Prostate gland (tissue), 2 donors: Measurements from ENCODE around the gene INPP5K. TPM values are rescaled to one million over a fixed set of nuclear protein-coding genes. Genes with fewer than 3 reads are reported as not detected.
A peak's percentile ranks its signal among the peaks of the same experiment; 100 is the strongest.

Experiments
- DNase-seq: peaks from one replicate; pipeline ENCODE4 v3.0.0-alpha.2; 2019; ENCODE audit warnings: low spot score
- H3K27ac ChIP-seq, 2 donors: fragments of 200-600 bp; sonication (generic); 2 replicates each; pipeline ENCODE4 v1.5.1; 2017 to 2019
- H3K27me3 ChIP-seq: fragments of 200-600 bp; sonication (generic); replicated peaks from 2 replicates; pipeline ENCODE4 v1.5.1; 2019; ENCODE audit not compliant: insufficient read depth
- H3K36me3 ChIP-seq, 2 donors: fragments of 200-600 bp; sonication (generic); 1 replicate in 1 of 2; 2 replicates in 1 of 2; pipeline versions ENCODE4 v1.5.1 to v1.8.1; 2017 to 2019
- H3K4me1 ChIP-seq: fragments of 200-600 bp; sonication (generic); replicated peaks from 2 replicates; pipeline ENCODE4 v1.5.1; 2019
- H3K4me3 ChIP-seq, 2 donors: fragments of 200-600 bp; sonication (generic); 2 replicates each; pipeline ENCODE4 v1.5.1; 2017 to 2019
- H3K9me3 ChIP-seq: fragments of 200-600 bp; sonication (generic); 2 replicates; pipeline ENCODE4 v1.5.1; 2017
- POLR2A ChIP-seq: fragments of 450-650 bp; IDR thresholded peaks from one replicate; pipeline ENCODE4 v1.6.1; 2016; ENCODE audit warnings: antibody characterized with exemption, mild to moderate bottlenecking
- POLR2AphosphoS5 ChIP-seq: sonication (generic); formaldehyde crosslinking; IDR thresholded peaks from one replicate; pipeline ENCODE4 v1.6.1; 2017; ENCODE audit warnings: antibody characterized with exemption
- WGBS: methylation state at CpG from one replicate; pipeline ENCODE4 v1.1.5; 2018; 5-methylcytosine and 5-hydroxymethylcytosine counted together
- intact Hi-C: fragments of 100-400 bp; cut with DNase I; formaldehyde crosslinking; loops from one replicate; pipeline ENCODE4 v1.14.2; 2022
- total RNA-seq, 2 donors: library from RNA; depleted of rRNA; stranded (reverse); fragments of >200 nt; gene quantifications; one replicate each; pipeline ENCODE4 v1.1.0, GENCODE V29; 2016
- TF ChIP-seq, protein P1 (sequence below), 4 experiments: fragments of 200-600 bp in 2 of 4; fragments of 450-650 bp in 2 of 4; sonication (generic) in 2 of 4; IDR thresholded peaks; 1 replicate in 3 of 4; 2 replicates in 1 of 4; pipeline ENCODE4 v1.5.1; 2016 to 2019; ENCODE audit warnings: antibody characterized with exemption in 4 of 4, mild to moderate bottlenecking in 2 of 4, moderate library complexity in 2 of 4

The INPP5K gene
- total RNA-seq, 2 donors from 2014 or later = 82.7 to 87.4 TPM

DNA sequence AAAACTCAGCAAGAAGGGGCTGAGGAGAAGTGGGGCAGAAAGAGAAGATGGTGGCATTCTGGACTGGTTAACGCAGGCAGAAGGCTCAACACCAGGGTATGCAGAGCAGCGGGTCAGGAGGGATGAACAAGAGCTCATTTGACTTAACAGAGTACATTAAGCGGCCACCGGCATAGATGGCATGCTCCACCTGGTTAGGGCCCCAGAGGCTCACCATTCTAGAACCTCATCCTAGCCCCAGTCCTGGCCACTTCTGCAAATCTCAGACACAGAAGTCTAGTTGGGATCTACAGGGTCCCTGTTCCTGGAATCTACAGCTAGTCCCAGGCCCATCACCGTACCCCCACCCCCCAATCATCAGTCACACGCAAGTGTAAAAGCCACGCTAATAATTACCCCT lies 22.2 kb downstream of the INPP5K start:
- Histone ChIP-seq H3K4me1 (peaks cover 11% of the 10 kb centered on the region), H3K9me3 (no peaks in the 10 kb centered on the region), H3K27me3 (no peaks in the 10 kb centered on the region), H3K36me3 (no peaks in the 10 kb centered on the region), H3K4me3 (no peak overlapping the region), H3K27ac (peak overlapping the region in 1 of 2 donors; percentile 63)
- whole genome bisulfite sequencing = 96% methylated on average over 7 of the region's 7 CpGs
- intact Hi-C loops = no loop called here
- DNase-seq = no peak
- TF ChIP-seq POLR2A (no peak), POLR2AphosphoS5 (no peak)
- TF ChIP-seq, protein P1, sequence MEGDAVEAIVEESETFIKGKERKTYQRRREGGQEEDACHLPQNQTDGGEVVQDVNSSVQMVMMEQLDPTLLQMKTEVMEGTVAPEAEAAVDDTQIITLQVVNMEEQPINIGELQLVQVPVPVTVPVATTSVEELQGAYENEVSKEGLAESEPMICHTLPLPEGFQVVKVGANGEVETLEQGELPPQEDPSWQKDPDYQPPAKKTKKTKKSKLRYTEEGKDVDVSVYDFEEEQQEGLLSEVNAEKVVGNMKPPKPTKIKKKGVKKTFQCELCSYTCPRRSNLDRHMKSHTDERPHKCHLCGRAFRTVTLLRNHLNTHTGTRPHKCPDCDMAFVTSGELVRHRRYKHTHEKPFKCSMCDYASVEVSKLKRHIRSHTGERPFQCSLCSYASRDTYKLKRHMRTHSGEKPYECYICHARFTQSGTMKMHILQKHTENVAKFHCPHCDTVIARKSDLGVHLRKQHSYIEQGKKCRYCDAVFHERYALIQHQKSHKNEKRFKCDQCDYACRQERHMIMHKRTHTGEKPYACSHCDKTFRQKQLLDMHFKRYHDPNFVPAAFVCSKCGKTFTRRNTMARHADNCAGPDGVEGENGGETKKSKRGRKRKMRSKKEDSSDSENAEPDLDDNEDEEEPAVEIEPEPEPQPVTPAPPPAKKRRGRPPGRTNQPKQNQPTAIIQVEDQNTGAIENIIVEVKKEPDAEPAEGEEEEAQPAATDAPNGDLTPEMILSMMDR (IDR thresholded peaks at IDR 0.05) = no peak

DNA sequence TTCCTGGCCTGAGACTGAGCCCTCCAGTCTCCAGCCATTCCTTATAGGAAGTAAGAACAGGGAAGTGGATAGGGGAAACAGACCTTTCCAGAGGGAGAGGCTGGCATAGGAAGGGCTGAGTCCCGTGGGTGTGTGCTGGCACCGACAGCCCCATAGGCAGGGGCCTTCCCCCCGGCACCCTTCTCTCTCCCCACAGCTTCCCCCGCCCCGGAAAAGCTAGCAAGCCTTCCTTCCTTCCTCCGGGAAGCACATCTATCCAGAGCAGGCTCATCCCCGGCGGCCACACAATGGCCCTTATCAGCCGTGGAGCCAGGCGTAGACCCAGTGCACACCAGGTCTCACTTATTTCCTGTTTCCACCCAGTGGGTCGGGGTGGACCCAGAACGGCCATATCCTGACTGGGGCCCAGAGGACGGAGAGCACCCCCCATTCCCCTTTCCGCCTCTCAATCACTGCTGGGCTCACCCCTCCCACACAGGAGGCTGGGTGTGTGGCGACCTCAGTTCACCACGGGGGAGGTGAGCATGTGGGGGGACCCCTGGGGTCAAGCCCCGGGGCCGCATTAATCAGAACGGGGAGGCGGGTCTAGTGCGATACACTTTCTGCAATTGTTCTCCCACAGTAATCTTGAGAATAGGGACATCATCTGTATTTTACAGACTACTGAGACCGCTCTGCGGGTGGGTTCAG lies 23.0 kb downstream of the INPP5K start:
- no peaks in the 10 kb centered on the region for H3K9me3 ChIP-seq
- no peak for TF ChIP-seq POLR2AphosphoS5
- no peak for TF ChIP-seq POLR2A
- TF ChIP-seq, protein P1 (IDR thresholded peaks at IDR 0.05) = no peak
- peaks cover 11% of the 10 kb centered on the region for H3K4me1 ChIP-seq
- no peak for DNase-seq
- WGBS = 83% methylated on average over 17 of the region's 23 CpGs
- no peaks in the 10 kb centered on the region for H3K36me3 ChIP-seq
- intact Hi-C loops = no loop called here
- H3K27me3 ChIP-seq = no peaks in the 10 kb centered on the region
- no peak overlapping the region for H3K4me3 ChIP-seq
- peak overlapping the region in 1 of 2 donors; percentile 63 for H3K27ac ChIP-seq

DNA sequence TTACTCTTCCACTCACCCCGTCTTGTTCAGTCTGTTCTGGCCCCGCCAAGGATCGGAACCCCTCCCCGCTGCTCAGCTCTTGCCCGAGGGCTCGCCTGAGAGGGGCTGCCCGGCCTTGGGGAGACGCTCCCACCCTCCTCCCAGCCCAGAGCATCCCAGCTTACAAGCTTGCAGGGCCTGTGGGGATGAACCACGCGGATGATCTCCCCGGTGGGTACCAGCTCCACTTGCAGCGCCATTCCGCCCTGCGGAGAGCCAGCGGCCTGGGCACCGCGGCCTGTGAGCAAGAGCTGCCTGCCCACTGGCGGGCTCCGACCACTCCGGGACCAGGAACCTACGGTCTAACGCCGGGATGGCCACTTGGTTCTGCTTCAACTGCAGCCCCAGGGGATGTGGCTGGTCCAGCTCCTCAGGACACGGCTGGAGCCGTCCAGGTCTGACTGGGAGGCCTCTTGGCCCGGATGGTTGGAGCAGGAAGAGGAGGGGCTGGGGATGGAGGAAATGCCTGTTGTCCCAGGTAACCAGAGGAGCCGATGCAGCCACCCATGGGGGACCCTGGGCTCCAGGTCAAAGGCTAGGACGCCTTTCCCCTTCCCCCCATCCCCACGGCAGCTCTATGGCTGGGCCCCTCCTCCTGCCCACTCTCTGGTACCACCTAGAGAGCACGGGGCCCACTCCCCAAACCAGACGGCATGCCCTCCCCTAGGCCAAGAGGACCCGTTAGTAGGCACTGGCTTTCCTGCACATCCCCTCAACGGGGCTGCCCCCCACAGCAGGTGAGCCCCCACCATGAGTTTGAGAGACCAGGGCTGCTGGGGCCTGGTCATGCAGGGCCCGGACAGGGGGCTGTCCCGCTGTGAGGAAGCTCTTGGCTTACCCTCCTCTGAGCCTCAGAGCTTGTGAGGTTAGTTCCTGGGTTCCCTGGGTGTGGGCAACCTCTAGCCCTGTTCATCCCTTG lies 23.9 kb downstream of the INPP5K start, which contains the start of gene MYO1C:
Gene MYO1C (minus strand): TSS at position 438 of the 958 bp plus-strand sequence. CDS start 199 bp downstream, at position 239.
- Histone ChIP-seq H3K9me3 (no peaks in the 10 kb centered on the region), H3K27ac (peak within 1 kb of the TSS; percentile 84 to 91), H3K4me1 (peaks cover 12% of the 10 kb centered on the region), H3K27me3 (no peaks in the 10 kb centered on the region), H3K36me3 (no peaks in the 10 kb centered on the region), H3K4me3 (peak within 1 kb of the TSS; percentile 72 to 76)
- TF ChIP-seq POLR2AphosphoS5 = no peak
- TF ChIP-seq POLR2A = no peak
- TF ChIP-seq, protein P1 (IDR thresholded peaks at IDR 0.05) = no peak
- DNase-seq = no peak
- intact Hi-C loops = no loop called here
- 79% methylated on average over 35 of the region's 35 CpGs for WGBS

DNA sequence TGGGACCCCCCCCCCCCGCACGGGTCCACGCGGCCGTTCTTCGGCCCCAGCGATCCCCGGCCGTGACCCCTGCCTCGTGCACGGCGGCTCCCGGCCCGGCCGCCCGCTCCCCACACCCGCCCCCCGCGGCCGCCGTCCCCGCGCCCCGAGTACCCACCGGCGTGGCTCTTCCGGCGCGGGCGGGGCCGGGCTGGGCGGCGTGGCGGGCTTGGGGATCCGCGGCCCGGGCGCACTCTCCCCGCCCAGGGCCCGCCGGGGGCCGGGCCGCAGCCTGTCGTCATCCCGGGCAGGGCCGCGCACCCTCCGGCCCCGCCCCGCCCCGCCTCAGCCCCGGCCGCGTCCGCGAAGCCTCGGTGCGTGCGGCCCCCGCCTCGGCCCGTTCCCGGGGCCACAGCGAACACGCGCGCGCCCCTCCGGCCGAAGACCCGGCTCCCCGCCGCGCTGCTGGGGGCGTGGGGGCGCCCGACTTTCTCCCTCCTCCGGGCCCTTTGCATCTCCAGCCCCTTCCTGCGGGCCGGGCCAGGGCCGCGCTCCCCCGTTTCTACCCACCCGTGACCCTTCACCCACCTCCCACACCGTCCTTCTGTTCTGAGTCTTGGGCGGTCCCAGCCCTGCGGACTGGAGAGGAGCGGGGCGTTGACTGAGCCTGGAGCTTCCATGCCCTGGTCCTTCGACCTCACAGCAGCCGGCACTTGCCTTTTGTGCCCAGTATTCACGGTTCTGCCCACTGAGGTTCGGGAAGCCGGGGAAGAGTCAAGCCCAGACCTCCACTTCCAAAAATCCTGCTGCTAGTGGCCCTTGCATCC lies 24.8 kb downstream of the INPP5K start:
- no peaks in the 10 kb centered on the region for H3K9me3 ChIP-seq
- 4% methylated on average over 55 of the region's 94 CpGs for WGBS
- TF ChIP-seq POLR2A = no peak
- TF ChIP-seq, protein P1 (IDR thresholded peaks at IDR 0.05) = no peak
- no peak for TF ChIP-seq POLR2AphosphoS5
- no peaks in the 10 kb centered on the region for H3K27me3 ChIP-seq
- peak overlapping the region; percentile 84 to 91 for H3K27ac ChIP-seq
- H3K36me3 ChIP-seq = no peaks in the 10 kb centered on the region
- intact Hi-C loops = no loop called here
- H3K4me1 ChIP-seq = peaks cover 21% of the 10 kb centered on the region
- DNase-seq = no peak
- H3K4me3 ChIP-seq = peak overlapping the region; percentile 72 to 76
